HepG2 (cell line): ENCODE results near the gene MRNIP. TPM values are rescaled to one million over a fixed set of nuclear protein-coding genes. Genes with fewer than 3 reads are reported as not detected.

Source experiments
- ARHGAP35 ChIP-seq: sonication (generic); formaldehyde crosslinking; IDR thresholded peaks from 2 replicates; pipeline ENCODE4 v1.9.0; 2022; ENCODE audit warnings: mild to moderate bottlenecking, inconsistent platforms, moderate library complexity, missing genetic modification reagents, borderline replicate concordance
- FOXP1 ChIP-seq, 2 experiments: fragments of 450-650 bp in 1 of 2; IDR thresholded peaks; 2 replicates each; pipeline ENCODE4 v1.6.1; 2017 to 2018; ENCODE audit warnings: antibody characterized with exemption in 1 of 2
- MTA3 ChIP-seq: sonication (generic); formaldehyde crosslinking; IDR thresholded peaks from 2 replicates; pipeline ENCODE4 v1.4.0; 2020; ENCODE audit warnings: missing genetic modification reagents
- NR2F6 ChIP-seq, 2 experiments: IDR thresholded peaks; 2 replicates each; pipeline ENCODE4 v1.6.1; 2016; ENCODE audit warnings: antibody characterized with exemption in 1 of 2, mild to moderate bottlenecking in 1 of 2
- ZBTB20 ChIP-seq: sonication (generic); formaldehyde crosslinking; IDR thresholded peaks from 2 replicates; pipeline ENCODE4 v1.8.1; 2023; ENCODE audit warnings: missing genetic modification reagents, low read depth, mild to moderate bottlenecking, borderline replicate concordance
- ZFP36 ChIP-seq: fragments of 150-350 bp; IDR thresholded peaks from 2 replicates; pipeline ENCODE4 v1.6.1; 2018; ENCODE audit warnings: borderline replicate concordance, low read length, low read depth; ENCODE audit not compliant: partially characterized antibody
- ZNF10 ChIP-seq: sonication (generic); formaldehyde crosslinking; IDR thresholded peaks from 2 replicates; pipeline ENCODE4 v1.4.0; 2020; ENCODE audit warnings: mild to moderate bottlenecking, low read depth, missing genetic modification reagents, borderline replicate concordance
- ZNF615 ChIP-seq: sonication (generic); formaldehyde crosslinking; IDR thresholded peaks from 2 replicates; pipeline ENCODE4 v1.5.0; 2020; ENCODE audit warnings: mild to moderate bottlenecking, missing genetic modification reagents, borderline replicate concordance
- ZNF670 ChIP-seq: sonication (generic); formaldehyde crosslinking; IDR thresholded peaks from 2 replicates; pipeline ENCODE4 v1.8.0; 2022; ENCODE audit warnings: mild to moderate bottlenecking, missing genetic modification reagents, borderline replicate concordance
- ZSCAN25 ChIP-seq: sonication (generic); formaldehyde crosslinking; IDR thresholded peaks from 2 replicates; pipeline ENCODE4 v1.8.0; 2022; ENCODE audit warnings: mild to moderate bottlenecking, missing genetic modification reagents
- polyA plus RNA-seq, 8 experiments: library from polyadenylated mRNA; depleted of rRNA in 3 of 8; stranded (reverse) in 7 of 8; unstranded in 1 of 8; fragments of >200 nt; fragmentation: Illumina TruSeq in 4 of 8; extraction: Trizol in 4 of 8; gene quantifications; 2 replicates each; pipeline versions ENCODE4 v1.2.1 to v1.2.3, GENCODE V29; 2011 to 2016; ENCODE audit warnings: low read depth in 4 of 8, missing spikeins in 1 of 8, mixed read lengths in 1 of 8; ENCODE audit not compliant: insufficient read depth in 1 of 8
- total RNA-seq, 5 experiments: library from RNA; depleted of rRNA; stranded (reverse); fragments of >200 nt; fragmentation: Illumina TruSeq; extraction: Trizol; gene quantifications; 2 replicates each; pipeline ENCODE4 v1.2.3, GENCODE V29; 2016; ENCODE audit warnings: low read depth in 1 of 5
- TF ChIP-seq, protein P1 (sequence below): sonication (generic); formaldehyde crosslinking; IDR thresholded peaks from 2 replicates; pipeline ENCODE4 v1.8.1; 2022; ENCODE audit warnings: low read depth, mild to moderate bottlenecking, missing genetic modification reagents
- TF ChIP-seq, protein P2 (sequence below): sonication (generic); formaldehyde crosslinking; IDR thresholded peaks from 2 replicates; pipeline ENCODE4 v1.5.0; 2020; ENCODE audit warnings: missing genetic modification reagents
- TF ChIP-seq, protein P3 (sequence below), 2 experiments: sonication (generic) in 1 of 2; formaldehyde crosslinking in 1 of 2; IDR thresholded peaks; 2 replicates each; pipeline versions ENCODE4 v1.4.0 to v1.6.1; 2016 to 2020; ENCODE audit warnings: borderline replicate concordance in 1 of 2, low read depth in 1 of 2, mild to moderate bottlenecking in 1 of 2, missing genetic modification reagents in 1 of 2
- TF ChIP-seq, protein P4 (sequence below): sonication (generic); formaldehyde crosslinking; IDR thresholded peaks from 2 replicates; pipeline ENCODE4 v1.5.1; 2020; ENCODE audit warnings: mild to moderate bottlenecking, missing genetic modification reagents, borderline replicate concordance

The MRNIP gene
- total and polyA plus RNA-seq, 2 of the 13 experiments (the other 11 are each of a cell fraction or from before 2014, with no cell fraction given) = 15.5 to 34.1 TPM

DNA sequence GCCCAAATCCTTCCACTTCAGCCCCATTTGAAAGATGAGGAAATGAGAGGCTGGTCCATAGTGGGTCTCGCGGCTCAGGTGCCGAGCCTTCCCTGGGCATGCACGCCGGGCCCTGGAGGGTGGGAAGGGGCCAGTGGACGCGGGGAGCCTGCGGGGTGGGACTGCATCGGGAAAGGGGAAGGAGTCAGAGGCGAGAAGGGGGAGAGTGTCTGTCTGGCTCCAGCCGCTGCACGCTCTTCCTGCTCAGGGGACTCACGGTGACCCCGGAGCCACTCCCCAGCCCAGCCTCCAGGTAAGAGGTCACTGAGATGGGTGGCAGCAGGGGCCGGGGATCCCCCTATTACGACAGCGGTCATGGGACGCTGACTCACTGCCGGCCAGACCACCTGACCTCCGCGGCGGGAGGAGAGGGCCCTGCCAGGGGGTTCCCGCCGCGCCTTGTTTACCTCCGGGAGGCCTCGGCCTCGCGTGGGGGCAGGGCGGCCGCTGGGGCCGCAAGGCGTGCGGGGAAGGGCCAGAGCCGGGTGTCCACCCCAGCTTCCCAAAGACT, 39.8 kb downstream of the MRNIP start (continued):
- peak; percentile 67 for TF ChIP-seq FOXP1 (IDR thresholded peaks at IDR 0.05)
- peak; percentile 88 for TF ChIP-seq FOXP1 (CRISPR knock-in tag; IDR thresholded peaks at IDR 0.05)
- TF ChIP-seq, protein P1, sequence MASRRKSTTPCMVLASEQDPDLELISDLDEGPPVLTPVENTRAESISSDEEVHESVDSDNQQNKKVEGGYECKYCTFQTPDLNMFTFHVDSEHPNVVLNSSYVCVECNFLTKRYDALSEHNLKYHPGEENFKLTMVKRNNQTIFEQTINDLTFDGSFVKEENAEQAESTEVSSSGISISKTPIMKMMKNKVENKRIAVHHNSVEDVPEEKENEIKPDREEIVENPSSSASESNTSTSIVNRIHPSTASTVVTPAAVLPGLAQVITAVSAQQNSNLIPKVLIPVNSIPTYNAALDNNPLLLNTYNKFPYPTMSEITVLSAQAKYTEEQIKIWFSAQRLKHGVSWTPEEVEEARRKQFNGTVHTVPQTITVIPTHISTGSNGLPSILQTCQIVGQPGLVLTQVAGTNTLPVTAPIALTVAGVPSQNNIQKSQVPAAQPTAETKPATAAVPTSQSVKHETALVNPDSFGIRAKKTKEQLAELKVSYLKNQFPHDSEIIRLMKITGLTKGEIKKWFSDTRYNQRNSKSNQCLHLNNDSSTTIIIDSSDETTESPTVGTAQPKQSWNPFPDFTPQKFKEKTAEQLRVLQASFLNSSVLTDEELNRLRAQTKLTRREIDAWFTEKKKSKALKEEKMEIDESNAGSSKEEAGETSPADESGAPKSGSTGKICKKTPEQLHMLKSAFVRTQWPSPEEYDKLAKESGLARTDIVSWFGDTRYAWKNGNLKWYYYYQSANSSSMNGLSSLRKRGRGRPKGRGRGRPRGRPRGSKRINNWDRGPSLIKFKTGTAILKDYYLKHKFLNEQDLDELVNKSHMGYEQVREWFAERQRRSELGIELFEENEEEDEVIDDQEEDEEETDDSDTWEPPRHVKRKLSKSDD (CRISPR knock-in tag) = no peak; the same call in 1 of the 2 replicates
- TF ChIP-seq, protein P2, sequence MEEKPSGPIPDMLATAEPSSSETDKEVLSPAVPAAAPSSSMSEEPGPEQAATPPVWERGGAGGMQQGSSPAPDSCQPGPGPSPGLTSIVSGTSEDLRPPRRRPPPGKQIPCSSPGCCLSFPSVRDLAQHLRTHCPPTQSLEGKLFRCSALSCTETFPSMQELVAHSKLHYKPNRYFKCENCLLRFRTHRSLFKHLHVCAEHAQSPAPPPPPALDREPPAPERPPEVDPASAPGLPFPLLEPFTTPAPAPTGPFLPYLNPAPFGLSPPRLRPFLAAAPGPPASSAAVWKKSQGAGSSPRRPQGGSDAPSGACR (CRISPR knock-in tag) = peak; percentile 95
- TF ChIP-seq ZNF10 (CRISPR knock-in tag) = no peak
- peak; percentile 90 for TF ChIP-seq NR2F6 (IDR thresholded peaks at IDR 0.05)
- TF ChIP-seq NR2F6 (CRISPR knock-in tag; IDR thresholded peaks at IDR 0.05) = peak; percentile 97
- TF ChIP-seq, protein P3, sequence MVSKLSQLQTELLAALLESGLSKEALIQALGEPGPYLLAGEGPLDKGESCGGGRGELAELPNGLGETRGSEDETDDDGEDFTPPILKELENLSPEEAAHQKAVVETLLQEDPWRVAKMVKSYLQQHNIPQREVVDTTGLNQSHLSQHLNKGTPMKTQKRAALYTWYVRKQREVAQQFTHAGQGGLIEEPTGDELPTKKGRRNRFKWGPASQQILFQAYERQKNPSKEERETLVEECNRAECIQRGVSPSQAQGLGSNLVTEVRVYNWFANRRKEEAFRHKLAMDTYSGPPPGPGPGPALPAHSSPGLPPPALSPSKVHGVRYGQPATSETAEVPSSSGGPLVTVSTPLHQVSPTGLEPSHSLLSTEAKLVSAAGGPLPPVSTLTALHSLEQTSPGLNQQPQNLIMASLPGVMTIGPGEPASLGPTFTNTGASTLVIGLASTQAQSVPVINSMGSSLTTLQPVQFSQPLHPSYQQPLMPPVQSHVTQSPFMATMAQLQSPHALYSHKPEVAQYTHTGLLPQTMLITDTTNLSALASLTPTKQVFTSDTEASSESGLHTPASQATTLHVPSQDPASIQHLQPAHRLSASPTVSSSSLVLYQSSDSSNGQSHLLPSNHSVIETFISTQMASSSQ (IDR thresholded peaks at IDR 0.05; ENCODE audit: low read depth) = peak; percentile 38; the same call in 1 of the 2 replicates
- TF ChIP-seq, protein P3 (CRISPR knock-in tag; IDR thresholded peaks at IDR 0.05; ENCODE audit: borderline replicate concordance) = peak; percentile 85; the same call in 1 of the 2 replicates
- no peak for TF ChIP-seq ZFP36
- TF ChIP-seq, protein P4, sequence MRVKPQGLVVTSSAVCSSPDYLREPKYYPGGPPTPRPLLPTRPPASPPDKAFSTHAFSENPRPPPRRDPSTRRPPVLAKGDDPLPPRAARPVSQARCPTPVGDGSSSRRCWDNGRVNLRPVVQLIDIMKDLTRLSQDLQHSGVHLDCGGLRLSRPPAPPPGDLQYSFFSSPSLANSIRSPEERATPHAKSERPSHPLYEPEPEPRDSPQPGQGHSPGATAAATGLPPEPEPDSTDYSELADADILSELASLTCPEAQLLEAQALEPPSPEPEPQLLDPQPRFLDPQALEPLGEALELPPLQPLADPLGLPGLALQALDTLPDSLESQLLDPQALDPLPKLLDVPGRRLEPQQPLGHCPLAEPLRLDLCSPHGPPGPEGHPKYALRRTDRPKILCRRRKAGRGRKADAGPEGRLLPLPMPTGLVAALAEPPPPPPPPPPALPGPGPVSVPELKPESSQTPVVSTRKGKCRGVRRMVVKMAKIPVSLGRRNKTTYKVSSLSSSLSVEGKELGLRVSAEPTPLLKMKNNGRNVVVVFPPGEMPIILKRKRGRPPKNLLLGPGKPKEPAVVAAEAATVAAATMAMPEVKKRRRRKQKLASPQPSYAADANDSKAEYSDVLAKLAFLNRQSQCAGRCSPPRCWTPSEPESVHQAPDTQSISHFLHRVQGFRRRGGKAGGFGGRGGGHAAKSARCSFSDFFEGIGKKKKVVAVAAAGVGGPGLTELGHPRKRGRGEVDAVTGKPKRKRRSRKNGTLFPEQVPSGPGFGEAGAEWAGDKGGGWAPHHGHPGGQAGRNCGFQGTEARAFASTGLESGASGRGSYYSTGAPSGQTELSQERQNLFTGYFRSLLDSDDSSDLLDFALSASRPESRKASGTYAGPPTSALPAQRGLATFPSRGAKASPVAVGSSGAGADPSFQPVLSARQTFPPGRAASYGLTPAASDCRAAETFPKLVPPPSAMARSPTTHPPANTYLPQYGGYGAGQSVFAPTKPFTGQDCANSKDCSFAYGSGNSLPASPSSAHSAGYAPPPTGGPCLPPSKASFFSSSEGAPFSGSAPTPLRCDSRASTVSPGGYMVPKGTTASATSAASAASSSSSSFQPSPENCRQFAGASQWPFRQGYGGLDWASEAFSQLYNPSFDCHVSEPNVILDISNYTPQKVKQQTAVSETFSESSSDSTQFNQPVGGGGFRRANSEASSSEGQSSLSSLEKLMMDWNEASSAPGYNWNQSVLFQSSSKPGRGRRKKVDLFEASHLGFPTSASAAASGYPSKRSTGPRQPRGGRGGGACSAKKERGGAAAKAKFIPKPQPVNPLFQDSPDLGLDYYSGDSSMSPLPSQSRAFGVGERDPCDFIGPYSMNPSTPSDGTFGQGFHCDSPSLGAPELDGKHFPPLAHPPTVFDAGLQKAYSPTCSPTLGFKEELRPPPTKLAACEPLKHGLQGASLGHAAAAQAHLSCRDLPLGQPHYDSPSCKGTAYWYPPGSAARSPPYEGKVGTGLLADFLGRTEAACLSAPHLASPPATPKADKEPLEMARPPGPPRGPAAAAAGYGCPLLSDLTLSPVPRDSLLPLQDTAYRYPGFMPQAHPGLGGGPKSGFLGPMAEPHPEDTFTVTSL (CRISPR knock-in tag) = no peak; the same call in none of the 2 replicates
- TF ChIP-seq ARHGAP35 (CRISPR knock-in tag) = no peak; the same call in 1 of the 2 replicates
- TF ChIP-seq ZNF670 (CRISPR knock-in tag) = no peak
- TF ChIP-seq ZSCAN25 = peak; percentile 83
- no peak; the same call in 1 of the 2 replicates for TF ChIP-seq ZBTB20
- TF ChIP-seq MTA3 (CRISPR knock-in tag) = no peak
- TF ChIP-seq ZNF615 (CRISPR knock-in tag) = no peak
